Epithelial cell of esophagus (primary cell): ENCODE data around the gene SNURF.

ENCODE experiments used
- DNase-seq: peaks from one replicate; pipeline ENCODE4 v3.0.0; 2010; ENCODE audit warnings: low read depth
- H3K4me3 ChIP-seq: 2 replicates; pipeline ENCODE4 v1.5.1; 2011; ENCODE audit warnings: mild to moderate bottlenecking, low read length, control low read depth
- CTCF ChIP-seq: IDR thresholded peaks from 2 replicates; pipeline ENCODE4 v1.5.1; 2011; ENCODE audit warnings: low read depth, mild to moderate bottlenecking, low read length, control low read depth, inconsistent platforms; ENCODE audit not compliant: insufficient read depth; ENCODE audit errors: missing control alignments

SNURF gene

GRCh38 chr15:24956111-24956838 is 1.5 kb downstream of the SNURF start:
- no peak for TF ChIP-seq CTCF
- H3K4me3 ChIP-seq, result peak overlapping the region; percentile 83
- peak; percentile 76 for DNase-seq

GRCh38 chr15:24957691-24958090 is 2.9 kb downstream of the SNURF start:
- DNase-seq, result no peak
- H3K4me3 ChIP-seq, result no peak overlapping the region
- no peak for TF ChIP-seq CTCF

- no peak for DNase-seq
- no peak for TF ChIP-seq CTCF
- H3K4me3 ChIP-seq, result no peak overlapping the region
Observed at GRCh38 chr15:24961967-24962366, 7.2 kb downstream of the SNURF start.

GRCh38 chr15:24962880-24963279 is 8.1 kb downstream of the SNURF start:
- DNase-seq, result no peak
- no peak overlapping the region for H3K4me3 ChIP-seq
- TF ChIP-seq CTCF, result no peak

- TF ChIP-seq CTCF, result no peak
- H3K4me3 ChIP-seq, result no peak overlapping the region
- peak; percentile 62 for DNase-seq
Observed at GRCh38 chr15:24966364-24967103, 11.7 kb downstream of the SNURF start.

GRCh38 chr15:24971052-24971451 is 16.3 kb downstream of the SNURF start:
- H3K4me3 ChIP-seq, result no peak overlapping the region
- no peak for DNase-seq
- TF ChIP-seq CTCF, result no peak
